H1 (cell line): Measurements from ENCODE around the gene CACNA2D1. TPM values are rescaled to one million over a fixed set of nuclear protein-coding genes. Genes with fewer than 3 reads are reported as not detected.

Experiments used
- CTCF ChIA-PET: fragments of 300-600 bp; sonication (Branson Sonifier 250); formaldehyde crosslinking; loops from one replicate; lab custom pipeline; 2021; ENCODE audit not compliant: partially characterized antibody; lab: Charles Lee
- POLR2A ChIA-PET: fragments of 300-600 bp; sonication (Branson Sonifier 250); formaldehyde crosslinking; loops from one replicate; lab custom pipeline; 2021; ENCODE audit warnings: inconsistent platforms; ENCODE audit not compliant: partially characterized antibody; lab: Charles Lee
- DNase-seq, 2 experiments: peaks; one replicate each; pipeline versions ENCODE4 v3.0.0 to v3.0.0-alpha.2; 2010 to 2022; ENCODE audit warnings: low spot score in 2 of 2, low read depth in 1 of 2, mixed read lengths in 1 of 2
- FAIRE-seq: peaks from 2 replicates; lab custom pipeline; 2011; peaks lifted over from hg19 to GRCh38; lab: Jason Lieb, UNC
- H2AFZ ChIP-seq: 2 replicates; pipeline ENCODE4 v1.8.1; 2012; ENCODE audit warnings: low read length, inconsistent platforms
- H2AK5ac ChIP-seq: 2 replicates; pipeline ENCODE4 v1.6.1; 2013; ENCODE audit warnings: low read depth, low read length
- H2BK120ac ChIP-seq: replicated peaks from 2 replicates; pipeline ENCODE3; 2013; ENCODE audit warnings: low read depth, low read length, inconsistent platforms
- H2BK12ac ChIP-seq: 2 replicates; pipeline ENCODE4 v1.6.1; 2013; ENCODE audit warnings: low read depth, low read length
- H2BK15ac ChIP-seq: 2 replicates; pipeline ENCODE4 v1.6.1; 2013; ENCODE audit warnings: low read length
- H2BK20ac ChIP-seq: 2 replicates; pipeline ENCODE4 v1.6.1; 2013; ENCODE audit warnings: low read length
- H2BK5ac ChIP-seq: 2 replicates; pipeline ENCODE4 v1.6.1; 2013; ENCODE audit warnings: low read depth, low read length
- H3K14ac ChIP-seq: 2 replicates; pipeline ENCODE4 v1.6.1; 2013; ENCODE audit warnings: inconsistent platforms; ENCODE audit not compliant: insufficient read length
- H3K18ac ChIP-seq: 2 replicates; pipeline ENCODE4 v1.6.1; 2013; ENCODE audit warnings: low read length; ENCODE audit errors: extremely low read depth
- H3K23ac ChIP-seq: 2 replicates; pipeline ENCODE4 v1.6.1; 2013; ENCODE audit warnings: inconsistent platforms; ENCODE audit not compliant: insufficient read length
- H3K23me2 ChIP-seq: 2 replicates; pipeline ENCODE4 v1.6.1; 2013; ENCODE audit warnings: low read depth, low read length
- H3K27ac ChIP-seq: 2 replicates; pipeline ENCODE4 v1.6.1; 2011; ENCODE audit warnings: low read depth, low read length, inconsistent platforms
- H3K27me3 ChIP-seq, 4 experiments: replicated peaks in 1 of 4; 1 replicate in 1 of 4; 2 replicates in 3 of 4; pipeline versions ENCODE4 v1.6.1 to v1.8.1; 2011 to 2013; ENCODE audit warnings: low read length in 3 of 4, mild to moderate bottlenecking in 3 of 4, inconsistent platforms in 2 of 4, mixed read lengths in 2 of 4, moderate library complexity in 1 of 4; ENCODE audit not compliant: control insufficient read depth in 3 of 4, insufficient read depth in 3 of 4; ENCODE audit errors: extremely low read depth in 1 of 4
- H3K36me3 ChIP-seq, 4 experiments: 2 replicates each; pipeline versions ENCODE4 v1.6.1 to v1.8.1; 2011 to 2013; ENCODE audit warnings: mild to moderate bottlenecking in 4 of 4, low read length in 3 of 4, moderate library complexity in 2 of 4, control low read depth in 1 of 4, inconsistent platforms in 1 of 4; ENCODE audit not compliant: insufficient read depth in 4 of 4, control insufficient read depth in 2 of 4
- H3K4ac ChIP-seq: replicated peaks from 2 replicates; pipeline ENCODE3; 2013; ENCODE audit warnings: low read length, low read depth, mixed read lengths, inconsistent platforms; ENCODE audit not compliant: insufficient read length
- H3K4me1 ChIP-seq, 4 experiments: replicated peaks in 1 of 4; 1 replicate in 1 of 4; 2 replicates in 3 of 4; pipeline versions ENCODE4 v1.6.1 to v1.8.1; 2011 to 2013; ENCODE audit warnings: low read length in 3 of 4, inconsistent platforms in 2 of 4, mixed read lengths in 1 of 4; ENCODE audit not compliant: insufficient read depth in 4 of 4, control insufficient read depth in 3 of 4
- H3K4me2 ChIP-seq, 2 experiments: 2 replicates each; pipeline versions ENCODE4 v1.6.1 to v1.8.1; 2011 to 2013; ENCODE audit warnings: low read depth in 2 of 2, low read length in 2 of 2, control low read depth in 1 of 2, inconsistent platforms in 1 of 2, mild to moderate bottlenecking in 1 of 2; ENCODE audit not compliant: insufficient read depth in 1 of 2
- H3K4me3 ChIP-seq, 4 experiments: fragments of 200-600, 300-600 bp in 1 of 4; sonication (generic), shearing (Covaris generic), sonication (Bioruptor Twin) in 1 of 4; 2 replicates each; pipeline versions ENCODE4 v1.5.1 to v1.8.1; 2011 to 2016; ENCODE audit warnings: low read length in 4 of 4, low read depth in 3 of 4, control low read depth in 2 of 4, inconsistent platforms in 2 of 4, mild to moderate bottlenecking in 2 of 4, mixed read lengths in 1 of 4, moderate library complexity in 1 of 4; ENCODE audit not compliant: insufficient read depth in 2 of 4; ENCODE audit errors: extremely low read depth in 1 of 4
- H3K56ac ChIP-seq: replicated peaks from 2 replicates; pipeline ENCODE3; 2013; ENCODE audit warnings: low read depth, mild to moderate bottlenecking, mixed read lengths, low read length, inconsistent platforms; ENCODE audit not compliant: insufficient read length
- H3K79me1 ChIP-seq: 2 replicates; pipeline ENCODE4 v1.6.1; 2013; ENCODE audit warnings: low read depth, low read length, control low read depth
- H3K79me2 ChIP-seq, 2 experiments: 2 replicates each; pipeline versions ENCODE4 v1.6.1 to v1.8.1; 2012 to 2013; ENCODE audit warnings: low read length in 2 of 2, mild to moderate bottlenecking in 2 of 2, inconsistent platforms in 1 of 2; ENCODE audit not compliant: insufficient read depth in 2 of 2, control insufficient read depth in 1 of 2
- H3K9ac ChIP-seq, 4 experiments: replicated peaks in 1 of 4; 1 replicate in 1 of 4; 2 replicates in 3 of 4; pipeline versions ENCODE4 v1.6.1 to v1.8.1; 2011 to 2013; ENCODE audit warnings: low read depth in 3 of 4, low read length in 3 of 4, control low read depth in 2 of 4, mild to moderate bottlenecking in 2 of 4, moderate library complexity in 2 of 4, inconsistent platforms in 1 of 4; ENCODE audit errors: extremely low read depth in 1 of 4
- H3K9me3 ChIP-seq, 2 experiments: 2 replicates each; pipeline versions ENCODE4 v1.6.1 to v1.8.1; 2012 to 2013; ENCODE audit warnings: mild to moderate bottlenecking in 2 of 2, moderate library complexity in 2 of 2, control low read depth in 1 of 2, inconsistent platforms in 1 of 2, low read depth in 1 of 2, low read length in 1 of 2, mixed read lengths in 1 of 2; ENCODE audit not compliant: insufficient read depth in 2 of 2
- H4K20me1 ChIP-seq, 2 experiments: replicated peaks in 1 of 2; 2 replicates each; pipeline versions ENCODE3 to v1.8.1; 2011 to 2013; ENCODE audit warnings: inconsistent platforms in 2 of 2, low read length in 2 of 2, mild to moderate bottlenecking in 1 of 2; ENCODE audit not compliant: insufficient read depth in 2 of 2, control insufficient read depth in 1 of 2
- H4K5ac ChIP-seq: 2 replicates; pipeline ENCODE4 v1.6.1; 2013; ENCODE audit warnings: low read length, low read depth, mixed read lengths, inconsistent platforms; ENCODE audit not compliant: insufficient read length
- H4K8ac ChIP-seq: 2 replicates; pipeline ENCODE4 v1.8.0; 2013; ENCODE audit warnings: mild to moderate bottlenecking, moderate library complexity, low read length, inconsistent platforms; ENCODE audit not compliant: insufficient read depth; ENCODE audit errors: extremely low read depth
- H4K91ac ChIP-seq: replicated peaks from 2 replicates; pipeline ENCODE3; 2013; ENCODE audit warnings: low read length, mixed read lengths, inconsistent platforms; ENCODE audit not compliant: insufficient read length
- MAFK ChIP-seq: IDR thresholded peaks from 2 replicates; pipeline ENCODE4 v1.6.1; 2012; ENCODE audit warnings: low read depth, mild to moderate bottlenecking, improper control_type of control experiment, low read length
- SAP30 ChIP-seq: fragments of 300-600 bp; sonication (generic); IDR thresholded peaks from 2 replicates; pipeline ENCODE4 v1.7.1; 2012; ENCODE audit warnings: low read length, moderate library complexity, mild to moderate bottlenecking, inconsistent platforms; ENCODE audit not compliant: insufficient read depth, insufficient replicate concordance
- WGBS, 2 experiments: shearing (Covaris generic) in 1 of 2; methylation state at CpG; one replicate each; pipeline versions ENCODE4 v1.1.6 to v1.1.7; 2013 to 2015; ENCODE audit warnings: low lambda C conversion rate in 2 of 2, mixed read lengths in 2 of 2, inconsistent platforms in 1 of 2, low coverage in 1 of 2, missing lambda C conversion rate in 1 of 2; ENCODE audit not compliant: insufficient replicate concordance in 2 of 2, insufficient coverage in 1 of 2, insufficient read length in 1 of 2; ENCODE audit errors: extremely low coverage in 1 of 2, missing lambda C conversion rate in 1 of 2; 5-methylcytosine and 5-hydroxymethylcytosine counted together
- polyA plus RNA-seq, 7 experiments: library from polyadenylated mRNA; depleted of rRNA in 3 of 7; stranded (reverse) in 5 of 7; unstranded in 2 of 7; fragments of >200 nt in 5 of 7; fragments of 200-250 nt in 2 of 7; gene quantifications; 1 replicate in 5 of 7; 2 replicates in 1 of 7; 4 replicates in 1 of 7; pipeline versions ENCODE4 v1.2.1 to v1.2.3, GENCODE V29; 2011 to 2013; ENCODE audit warnings: missing spikeins in 2 of 7, mixed read lengths in 2 of 7
- total RNA-seq: library from RNA; stranded (reverse); fragmentation: NEBNext Ultra II Directional; extraction: Animal tissue kit (Norgen Biotek cat#: 25700); gene quantifications from 2 replicates; pipeline ENCODE4 v1.2.1, GENCODE V29; 2021

Gene CACNA2D1
- total and polyA plus RNA-seq, 2 of the 8 experiments (the other 6 are each of a cell fraction or from before 2014, with no cell fraction given), result 4.3 to 27.3 TPM

DNA sequence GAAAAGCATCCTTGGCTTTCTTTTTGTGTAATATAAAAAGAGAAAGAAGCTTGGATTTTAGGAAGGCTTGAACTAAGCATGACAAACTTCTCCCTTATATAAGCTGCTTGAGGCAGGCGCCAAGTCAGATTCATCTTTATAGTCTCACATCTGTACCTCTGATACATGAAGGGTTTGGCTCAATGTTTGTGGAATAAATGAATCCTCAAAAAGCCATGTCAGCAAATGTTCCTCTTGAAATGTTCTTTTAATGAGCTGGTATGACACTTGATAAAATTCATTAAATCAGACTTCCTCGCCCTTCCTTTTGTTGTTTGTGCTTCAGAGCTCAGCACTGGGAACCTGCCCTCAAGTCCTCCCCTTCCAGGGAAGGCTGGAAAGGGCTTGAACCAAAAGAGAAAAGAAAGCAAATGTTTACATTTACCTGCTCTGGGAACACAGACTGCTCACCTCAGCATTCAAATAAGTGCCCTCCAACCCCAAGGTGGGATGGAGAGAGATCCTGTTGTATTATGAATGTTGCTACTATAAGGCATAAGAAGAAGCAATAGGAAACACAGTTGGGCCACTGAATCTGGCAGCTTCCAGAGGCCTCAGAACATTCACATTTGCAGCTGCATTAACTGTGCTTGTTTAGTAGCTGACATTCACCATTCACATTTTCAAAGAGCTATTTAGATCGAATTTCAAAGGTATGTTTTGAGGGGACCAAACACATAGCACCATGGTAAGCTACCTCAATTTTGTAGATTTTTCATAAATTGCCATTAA, 212.6 kb downstream of the CACNA2D1 start:
- no peak overlapping the region for H3K14ac ChIP-seq
- H4K20me1 ChIP-seq, result no peaks in the 10 kb centered on the region
- H3K9ac ChIP-seq, result no peak overlapping the region
- TF ChIP-seq MAFK, result peak; percentile 37; the same call in 1 of the 2 replicates
- TF ChIP-seq SAP30, result no peak
- CTCF ChIA-PET, result interaction anchor here (1.0 to 4.0 kb wide), 7 partner anchors 8 to 498 kb away, joined by 3 to 16 read pairs (median 4); no protein-coding TSS in a partner anchor
- no peak overlapping the region; a peak in 1 of 4 replicates for H3K4me2 ChIP-seq
- H4K8ac ChIP-seq, result no peak overlapping the region
- no peak overlapping the region for H2BK15ac ChIP-seq
- no peak overlapping the region for H2BK120ac ChIP-seq
- no peak for DNase-seq
- no peaks in the 10 kb centered on the region for H3K9me3 ChIP-seq
- POLR2A ChIA-PET, result no interaction called here
- no peak overlapping the region for H3K23ac ChIP-seq
- H2AFZ ChIP-seq, result no peak overlapping the region
- no peak overlapping the region for H3K4me3 ChIP-seq
- no peak overlapping the region for H3K27ac ChIP-seq
- H3K36me3 ChIP-seq, result no peaks in the 10 kb centered on the region
- no peaks in the 10 kb centered on the region for H3K79me2 ChIP-seq
- no peak overlapping the region for H2BK12ac ChIP-seq
- FAIRE-seq, result peak; percentile 74
- no peak overlapping the region for H2AK5ac ChIP-seq
- no peak overlapping the region for H4K5ac ChIP-seq
- no peak overlapping the region for H2BK20ac ChIP-seq
- no peak overlapping the region for H3K4ac ChIP-seq
- H3K4me1 ChIP-seq, result peaks cover 0 to 7% (median 4%) of the 10 kb centered on the region in 4 experiments; a peak in 3 of 7 replicates
- H3K23me2 ChIP-seq, result no peaks in the 10 kb centered on the region
- H2BK5ac ChIP-seq, result no peak overlapping the region
- no peaks in the 10 kb centered on the region for H3K27me3 ChIP-seq
- no peak overlapping the region for H3K56ac ChIP-seq
- no peaks in the 10 kb centered on the region for H3K79me1 ChIP-seq
- no peak overlapping the region for H3K18ac ChIP-seq
- WGBS, 2 experiments, result 71% methylated on average over 3 of the region's 3 CpGs; no CpG with 5 or more reads in 1 of the 2 experiments
- H4K91ac ChIP-seq, result no peak overlapping the region
